ENCODE data around the gene NANS. TPM values are rescaled to one million over a fixed set of nuclear protein-coding genes. Genes with fewer than 3 reads are reported as not detected.

NANS gene
- polyA plus RNA-seq, 1 donor from 2014 or later: 16.9 TPM

DNA sequence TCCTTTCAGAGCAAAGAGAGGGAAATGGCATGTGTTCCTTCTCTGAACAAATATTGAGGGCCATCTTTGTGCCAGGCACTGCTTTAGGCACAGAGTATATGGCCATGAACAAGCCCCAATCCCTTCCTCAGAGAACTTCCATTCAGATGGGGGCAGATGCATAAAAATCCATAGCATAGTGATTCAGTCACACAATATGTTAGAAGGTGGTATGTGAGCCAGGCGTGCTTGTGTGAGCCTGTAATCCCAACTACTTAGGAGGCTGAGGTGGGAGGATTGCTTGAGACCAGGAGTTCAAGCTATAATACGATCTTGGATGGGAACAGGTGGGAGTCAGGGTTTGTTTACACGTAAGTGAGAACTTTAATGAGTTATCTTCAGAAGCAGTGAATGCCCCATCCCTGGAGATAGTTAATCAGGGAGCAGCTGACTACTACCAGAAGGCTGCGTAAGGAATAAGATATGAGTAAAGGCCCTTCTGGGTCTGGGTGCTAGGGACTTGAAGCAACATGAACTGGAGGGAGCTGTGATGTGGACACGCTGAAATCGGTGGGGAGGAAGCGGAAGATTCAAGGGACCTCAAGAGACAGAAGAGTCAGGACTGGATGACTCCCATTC, 27.1 kb downstream of the NANS start:
- Histone ChIP-seq H3K79me2 (replicated peaks; ENCODE audit: insufficient read depth, low read length) (no peaks in the 10 kb centered on the region), H3K27me3 (ENCODE audit: insufficient read depth, low read depth, low read length) (no peaks in the 10 kb centered on the region), H3K27ac (ENCODE audit: low read length) (no peak overlapping the region), H4K20me1 (ENCODE audit: insufficient read depth) (no peaks in the 10 kb centered on the region), H3K4me3 (ENCODE audit: low read length) (no peak overlapping the region), H3K9ac (ENCODE audit: low read length) (no peak overlapping the region), H3K9me2 (ENCODE audit: insufficient read depth, low read length) (no peaks in the 10 kb centered on the region), H3F3A (ENCODE audit: insufficient read depth, low read length, poor library complexity, severe bottlenecking) (no peaks in the 10 kb centered on the region), H3K9me3 (ENCODE audit: low read length) (no peaks in the 10 kb centered on the region), H3K4me2 (ENCODE audit: low read length) (no peak overlapping the region), H3K36me3 (ENCODE audit: insufficient read depth, low read length) (no peaks in the 10 kb centered on the region), H2AFZ (ENCODE audit: low read depth, low read length) (no peak overlapping the region)
- TF ChIP-seq POLR2AphosphoS5 (IDR thresholded peaks at IDR 0.05) (no peak), MXI1 (conservative IDR thresholded peaks at IDR 0.05; ENCODE audit: poor library complexity, severe bottlenecking) (no peak), EZH2 (IDR thresholded peaks at IDR 0.05; ENCODE audit: borderline replicate concordance, insufficient read depth, low read length, poor library complexity, severe bottlenecking) (no peak), RAD21 (conservative IDR thresholded peaks at IDR 0.05) (no peak), REST (IDR thresholded peaks at IDR 0.05; ENCODE audit: borderline replicate concordance) (no peak), TAF1 (IDR thresholded peaks at IDR 0.05; ENCODE audit: low read depth) (no peak), SMC3 (conservative IDR thresholded peaks at IDR 0.05; ENCODE audit: poor library complexity) (no peak), EP300 (conservative IDR thresholded peaks at IDR 0.05; ENCODE audit: poor library complexity, severe bottlenecking) (no peak)
- TF ChIP-seq, protein P1, sequence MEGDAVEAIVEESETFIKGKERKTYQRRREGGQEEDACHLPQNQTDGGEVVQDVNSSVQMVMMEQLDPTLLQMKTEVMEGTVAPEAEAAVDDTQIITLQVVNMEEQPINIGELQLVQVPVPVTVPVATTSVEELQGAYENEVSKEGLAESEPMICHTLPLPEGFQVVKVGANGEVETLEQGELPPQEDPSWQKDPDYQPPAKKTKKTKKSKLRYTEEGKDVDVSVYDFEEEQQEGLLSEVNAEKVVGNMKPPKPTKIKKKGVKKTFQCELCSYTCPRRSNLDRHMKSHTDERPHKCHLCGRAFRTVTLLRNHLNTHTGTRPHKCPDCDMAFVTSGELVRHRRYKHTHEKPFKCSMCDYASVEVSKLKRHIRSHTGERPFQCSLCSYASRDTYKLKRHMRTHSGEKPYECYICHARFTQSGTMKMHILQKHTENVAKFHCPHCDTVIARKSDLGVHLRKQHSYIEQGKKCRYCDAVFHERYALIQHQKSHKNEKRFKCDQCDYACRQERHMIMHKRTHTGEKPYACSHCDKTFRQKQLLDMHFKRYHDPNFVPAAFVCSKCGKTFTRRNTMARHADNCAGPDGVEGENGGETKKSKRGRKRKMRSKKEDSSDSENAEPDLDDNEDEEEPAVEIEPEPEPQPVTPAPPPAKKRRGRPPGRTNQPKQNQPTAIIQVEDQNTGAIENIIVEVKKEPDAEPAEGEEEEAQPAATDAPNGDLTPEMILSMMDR (IDR thresholded peaks at IDR 0.05; ENCODE audit: poor library complexity, severe bottlenecking): no peak

GRCh38 chr9:98084396-98084795, 27.9 kb downstream of the NANS start:
- Histone ChIP-seq H3K9ac (ENCODE audit: low read length) (no peak overlapping the region), H3K27ac (ENCODE audit: low read length) (no peak overlapping the region), H3K9me2 (ENCODE audit: insufficient read depth, low read length) (no peaks in the 10 kb centered on the region), H4K20me1 (ENCODE audit: insufficient read depth) (no peaks in the 10 kb centered on the region), H3K27me3 (ENCODE audit: insufficient read depth, low read depth, low read length) (no peaks in the 10 kb centered on the region), H3K36me3 (ENCODE audit: insufficient read depth, low read length) (no peaks in the 10 kb centered on the region), H3K79me2 (replicated peaks; ENCODE audit: insufficient read depth, low read length) (no peaks in the 10 kb centered on the region), H2AFZ (ENCODE audit: low read depth, low read length) (no peak overlapping the region), H3K4me2 (ENCODE audit: low read length) (no peak overlapping the region), H3F3A (ENCODE audit: insufficient read depth, low read length, poor library complexity, severe bottlenecking) (no peaks in the 10 kb centered on the region), H3K9me3 (ENCODE audit: low read length) (no peaks in the 10 kb centered on the region), H3K4me3 (ENCODE audit: low read length) (no peak overlapping the region)
- TF ChIP-seq SMC3 (conservative IDR thresholded peaks at IDR 0.05; ENCODE audit: poor library complexity) (no peak), EP300 (conservative IDR thresholded peaks at IDR 0.05; ENCODE audit: poor library complexity, severe bottlenecking) (no peak), REST (IDR thresholded peaks at IDR 0.05; ENCODE audit: borderline replicate concordance) (no peak), MXI1 (conservative IDR thresholded peaks at IDR 0.05; ENCODE audit: poor library complexity, severe bottlenecking) (no peak), POLR2AphosphoS5 (IDR thresholded peaks at IDR 0.05) (no peak), RAD21 (conservative IDR thresholded peaks at IDR 0.05) (no peak), EZH2 (IDR thresholded peaks at IDR 0.05; ENCODE audit: borderline replicate concordance, insufficient read depth, low read length, poor library complexity, severe bottlenecking) (no peak), TAF1 (IDR thresholded peaks at IDR 0.05; ENCODE audit: low read depth) (no peak)
- TF ChIP-seq, protein P1 (IDR thresholded peaks at IDR 0.05; ENCODE audit: poor library complexity, severe bottlenecking): no peak
